ENCODE measurements around the gene RTKN2.
"Not testable (repeated sequence)": the region's sequence is repeated elsewhere in the genome, so short reads cannot be mapped to it uniquely, and the experiment has no call there.

Gene RTKN2

GRCh38 chr10:62268399-62269114, at the start of gene RTKN2:
Gene RTKN2, minus strand, starts transcription at chr10:62268844. Its CDS starts 234 bp downstream, at chr10:62268610.
- ATAC-seq, result peak; percentile 87
- Mint-ChIP-seq H3K4me3 (peak within 1 kb of the TSS; percentile 60), H3K4me1 (peaks cover 7% of the 10 kb centered on the region), H3K36me3 (no peaks in the 10 kb centered on the region), H3K27ac (no peak within 1 kb of the TSS), H3K9me3 (no peaks in the 10 kb centered on the region)
- peak; percentile 44 to 81 for DNase-seq (ENCODE audit: low spot score in 2 of 2)

- DNase-seq (ENCODE audit: low spot score in 2 of 2) (no peak), ATAC-seq (no peak)
- no peak overlapping the region for H3K27ac Mint-ChIP-seq
- no peaks in the 10 kb centered on the region for H3K4me1 Mint-ChIP-seq
- no peak overlapping the region for H3K4me3 Mint-ChIP-seq
- no peaks in the 10 kb centered on the region for H3K9me3 Mint-ChIP-seq
- no peaks in the 10 kb centered on the region for H3K36me3 Mint-ChIP-seq
Observed at GRCh38 chr10:62317257-62317656, 48.6 kb upstream of the RTKN2 start.

- Mint-ChIP-seq H3K4me3 (no peak overlapping the region), H3K4me1 (peaks cover 6% of the 10 kb centered on the region), H3K9me3 (no peaks in the 10 kb centered on the region), H3K27ac (no peak overlapping the region), H3K36me3 (no peaks in the 10 kb centered on the region)
- DNase-seq (ENCODE audit: low spot score in 2 of 2), result no peak
- no peak for ATAC-seq
Observed at GRCh38 chr10:62309254-62309653, 40.6 kb upstream of the RTKN2 start.

- Mint-ChIP-seq H3K27ac (no peak overlapping the region), H3K36me3 (no peaks in the 10 kb centered on the region), H3K4me1 (peaks cover 6% of the 10 kb centered on the region), H3K4me3 (no peak overlapping the region), H3K9me3 (no peaks in the 10 kb centered on the region)
- no peak for DNase-seq (ENCODE audit: low spot score in 2 of 2)
- ATAC-seq, result no peak
Observed at GRCh38 chr10:62308101-62308500, 39.5 kb upstream of the RTKN2 start.

- no peaks in the 10 kb centered on the region for H3K36me3 Mint-ChIP-seq
Observed at GRCh38 chr10:62307635-62308034, 39.0 kb upstream of the RTKN2 start.

GRCh38 chr10:62306663-62307062, 38.0 kb upstream of the RTKN2 start:
- Mint-ChIP-seq H3K9me3 (no peaks in the 10 kb centered on the region), H3K4me3 (no peak overlapping the region), H3K27ac (no peak overlapping the region), H3K36me3 (no peaks in the 10 kb centered on the region), H3K4me1 (peaks cover 6% of the 10 kb centered on the region)
- ATAC-seq (no peak), DNase-seq (ENCODE audit: low spot score in 2 of 2) (no peak)

More at GRCh38 chr10:62307635-62308034, 39.0 kb upstream of the RTKN2 start:
- Mint-ChIP-seq H3K27ac (no peak overlapping the region), H3K4me1 (peaks cover 6% of the 10 kb centered on the region), H3K9me3 (no peaks in the 10 kb centered on the region), H3K4me3 (no peak overlapping the region)
- ATAC-seq, result no peak
- DNase-seq (ENCODE audit: low spot score in 2 of 2), result no peak

GRCh38 chr10:62305813-62306212, 37.2 kb upstream of the RTKN2 start:
- ATAC-seq (no peak), DNase-seq (ENCODE audit: low spot score in 2 of 2) (no peak)
- Mint-ChIP-seq H3K9me3 (no peaks in the 10 kb centered on the region), H3K27ac (no peak overlapping the region), H3K4me1 (peaks cover 6% of the 10 kb centered on the region), H3K4me3 (no peak overlapping the region), H3K36me3 (no peaks in the 10 kb centered on the region)

GRCh38 chr10:62303922-62304321, 35.3 kb upstream of the RTKN2 start:
- Mint-ChIP-seq H3K27ac (no peak overlapping the region), H3K4me3 (no peak overlapping the region), H3K4me1 (peaks cover 6% of the 10 kb centered on the region), H3K36me3 (no peaks in the 10 kb centered on the region), H3K9me3 (peaks cover 4% of the 10 kb centered on the region)
- DNase-seq (ENCODE audit: low spot score in 2 of 2), result no peak
- no peak for ATAC-seq

- H3K36me3 Mint-ChIP-seq, result no peaks in the 10 kb centered on the region
- ATAC-seq, result no peak
- no peak overlapping the region for H3K4me3 Mint-ChIP-seq
- H3K4me1 Mint-ChIP-seq, result peaks cover 6% of the 10 kb centered on the region
- DNase-seq (ENCODE audit: low spot score in 2 of 2), result no peak
- H3K9me3 Mint-ChIP-seq, result peaks cover 4% of the 10 kb centered on the region
- H3K27ac Mint-ChIP-seq, result no peak overlapping the region
Observed at GRCh38 chr10:62302760-62303159, 34.1 kb upstream of the RTKN2 start.

- ATAC-seq (no peak), DNase-seq (ENCODE audit: low spot score in 2 of 2) (no peak)
- Mint-ChIP-seq H3K36me3 (no peaks in the 10 kb centered on the region), H3K9me3 (peaks cover 4% of the 10 kb centered on the region), H3K4me3 (no peak overlapping the region), H3K4me1 (no peaks in the 10 kb centered on the region), H3K27ac (no peak overlapping the region)
Observed at GRCh38 chr10:62297857-62298256, 29.2 kb upstream of the RTKN2 start.

- DNase-seq (ENCODE audit: low spot score in 2 of 2), result no peak
- Mint-ChIP-seq H3K9me3 (no peaks in the 10 kb centered on the region), H3K4me3 (no peak overlapping the region), H3K36me3 (no peaks in the 10 kb centered on the region), H3K27ac (no peak overlapping the region), H3K4me1 (no peaks in the 10 kb centered on the region)
- ATAC-seq, result no peak
Observed at GRCh38 chr10:62284221-62284620, 15.6 kb upstream of the RTKN2 start.

GRCh38 chr10:62281348-62281747, 12.7 kb upstream of the RTKN2 start:
- DNase-seq (ENCODE audit: low spot score in 2 of 2); H3K36me3 Mint-ChIP-seq; H3K27ac Mint-ChIP-seq; ATAC-seq; H3K4me1 Mint-ChIP-seq; H3K4me3 Mint-ChIP-seq; H3K9me3 Mint-ChIP-seq: not testable (repeated sequence)

GRCh38 chr10:62280392-62280791, 11.7 kb upstream of the RTKN2 start:
- ATAC-seq; H3K36me3 Mint-ChIP-seq; DNase-seq (ENCODE audit: low spot score in 2 of 2); H3K9me3 Mint-ChIP-seq; H3K4me1 Mint-ChIP-seq; H3K4me3 Mint-ChIP-seq; H3K27ac Mint-ChIP-seq: not testable (repeated sequence)

GRCh38 chr10:62278441-62278910, 9.8 kb upstream of the RTKN2 start:
- ATAC-seq (no peak), DNase-seq (ENCODE audit: low spot score in 2 of 2) (no peak)
- Mint-ChIP-seq H3K4me1 (no peaks in the 10 kb centered on the region), H3K36me3 (no peaks in the 10 kb centered on the region), H3K9me3 (no peaks in the 10 kb centered on the region), H3K4me3 (no peak overlapping the region), H3K27ac (no peak overlapping the region)

- Mint-ChIP-seq H3K27ac (no peak overlapping the region), H3K9me3 (no peaks in the 10 kb centered on the region), H3K4me1 (no peaks in the 10 kb centered on the region), H3K36me3 (no peaks in the 10 kb centered on the region), H3K4me3 (no peak overlapping the region)
- DNase-seq (ENCODE audit: low spot score in 2 of 2), result no peak
- no peak for ATAC-seq
Observed at GRCh38 chr10:62277971-62278370, 9.3 kb upstream of the RTKN2 start.

- peak; percentile 78 for ATAC-seq
- Mint-ChIP-seq H3K27ac (no peak overlapping the region), H3K36me3 (no peaks in the 10 kb centered on the region), H3K4me1 (peaks cover 7% of the 10 kb centered on the region), H3K9me3 (no peaks in the 10 kb centered on the region), H3K4me3 (peak overlapping the region; percentile 60)
- DNase-seq (ENCODE audit: low spot score in 2 of 2), result no peak
Observed at GRCh38 chr10:62270020-62270419, 1.4 kb upstream of the RTKN2 start.

All from stimulated activated effector memory CD8-positive, alpha-beta T cell treated with anti-CD3 and anti-CD28 coated beads, Interleukin-12 subunit alpha, Interleukin-12 subunit beta, amount 100 ng/mL, for 72 hours (primary cell).